GM21390 (cell line): ENCODE data around the gene IRF2BP2.

Experiments used
- ATAC-seq: cut with Tn5 transposase; IDR thresholded peaks from one replicate; pipeline ENCODE4 v1.9.1; 2021; ENCODE audit not compliant: unreplicated experiment

Gene IRF2BP2

GRCh38 chr1:234559902-234560676 is 49.9 kb downstream of the IRF2BP2 start:
- no peak for ATAC-seq

DNA sequence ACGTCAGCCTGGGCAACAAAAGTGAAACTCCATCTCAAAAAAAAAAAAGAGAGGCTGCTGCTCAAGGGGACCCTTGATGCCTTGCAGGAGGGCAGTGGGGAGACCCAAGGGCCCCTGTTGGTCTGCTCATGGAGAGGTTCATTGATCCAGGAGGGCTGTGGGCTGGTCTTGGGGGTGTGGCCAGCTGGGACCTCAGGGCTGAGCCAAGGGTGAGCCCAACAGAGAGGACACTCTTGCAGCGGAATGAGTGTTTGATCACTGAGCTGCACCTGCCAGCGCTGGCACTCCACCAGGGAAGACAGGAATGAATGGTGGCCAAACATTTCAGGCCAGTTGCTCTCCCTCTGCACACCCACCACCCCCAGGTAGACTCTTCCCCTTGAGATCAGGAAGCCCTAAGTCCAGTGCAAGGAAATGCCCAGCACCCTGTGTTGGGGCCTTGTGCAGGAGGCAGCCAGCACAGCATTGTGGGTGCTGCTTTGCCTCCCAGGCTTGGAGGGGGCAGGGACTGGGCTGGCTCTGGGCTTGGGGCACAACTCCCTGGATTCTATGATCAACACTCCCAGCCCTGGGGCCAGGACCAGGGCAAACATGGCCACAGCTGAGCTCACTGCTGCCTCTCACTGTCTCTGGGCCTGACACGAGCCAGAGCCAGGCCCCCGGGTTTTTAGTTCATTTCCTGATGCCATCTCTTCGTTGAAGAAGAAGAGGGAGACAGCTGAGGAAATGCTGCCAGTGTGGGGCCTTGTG is 50.7 kb downstream of the IRF2BP2 start:
- no peak for ATAC-seq

GRCh38 chr1:234558330-234558836 is 51.6 kb downstream of the IRF2BP2 start:
- no peak for ATAC-seq

GRCh38 chr1:234556245-234556943 is 53.6 kb downstream of the IRF2BP2 start:
- ATAC-seq, result no peak

DNA sequence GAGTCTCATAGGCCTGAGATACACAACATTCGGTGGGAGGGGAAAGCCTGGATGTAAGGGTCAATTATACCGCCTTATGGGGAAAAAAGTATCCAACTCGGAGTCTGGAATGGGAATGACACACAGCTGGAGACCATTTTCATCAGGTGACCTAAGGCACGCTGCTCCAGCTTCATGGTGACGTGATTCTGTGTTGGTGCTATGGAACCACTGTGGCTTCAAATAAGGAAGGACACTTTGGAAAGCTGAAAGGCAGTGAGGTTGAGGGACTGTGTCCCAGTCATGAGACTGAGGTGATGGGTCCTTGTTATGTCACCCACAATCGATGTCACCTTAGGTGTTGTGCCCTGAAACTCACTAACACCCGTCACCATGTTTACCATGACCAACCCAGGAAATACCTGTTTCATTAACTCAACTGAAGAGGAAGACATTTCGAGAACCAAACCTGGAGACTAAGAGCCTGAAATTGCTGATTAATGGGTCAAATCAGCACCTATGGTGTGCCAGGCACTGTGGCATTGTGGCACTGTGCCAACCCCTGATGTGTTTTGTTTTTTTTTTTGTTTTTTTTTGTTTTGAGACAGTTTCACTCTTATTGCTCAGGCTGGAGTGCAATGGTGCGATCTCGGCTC is 54.5 kb downstream of the IRF2BP2 start:
- no peak for ATAC-seq

DNA sequence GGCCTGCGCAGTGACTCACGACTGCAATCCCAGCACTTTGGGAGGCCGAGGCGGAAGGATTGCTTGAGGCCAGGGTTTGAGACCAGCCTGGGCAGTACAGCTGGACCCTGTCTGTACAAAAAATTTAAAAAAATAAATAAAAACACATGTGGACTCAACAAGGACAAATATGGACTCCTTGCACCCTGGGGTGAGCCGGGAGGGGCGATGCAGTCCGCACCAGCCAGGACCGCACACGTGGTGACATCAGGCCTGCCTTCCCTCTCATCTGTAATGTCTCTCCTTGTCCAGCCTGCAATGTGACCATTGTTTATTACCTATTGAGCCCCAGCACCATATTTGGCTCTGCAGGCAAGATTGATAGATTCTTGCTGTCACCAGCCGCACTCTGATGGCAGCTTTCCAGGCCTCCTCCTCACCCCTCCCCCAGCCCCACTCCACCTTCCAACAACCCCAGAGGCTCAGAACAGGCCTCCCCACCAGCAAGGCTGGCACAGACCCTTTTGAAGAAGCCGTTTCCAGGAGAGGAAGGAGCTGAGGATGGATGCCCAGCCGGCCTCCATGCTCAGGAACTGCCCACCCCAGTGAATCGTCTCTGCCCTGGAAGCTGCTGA is 55.2 kb downstream of the IRF2BP2 start:
- no peak for ATAC-seq
